SW480 (cell line): ENCODE results near the gene CSAG2.
"Not testable (repeated sequence)": the region's sequence is repeated elsewhere in the genome, so short reads cannot be mapped to it uniquely, and the experiment has no call there.

ENCODE experiments used
- DNase-seq: peaks from one replicate; pipeline ENCODE4 v3.0.0-alpha.2; 2016; ENCODE audit warnings: low spot score

Gene CSAG2, protein sequence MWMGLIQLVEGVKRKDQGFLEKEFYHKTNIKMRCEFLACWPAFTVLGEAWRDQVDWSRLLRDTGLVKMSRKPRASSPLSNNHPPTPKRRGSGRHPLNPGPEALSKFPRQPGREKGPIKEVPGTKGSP

DNA sequence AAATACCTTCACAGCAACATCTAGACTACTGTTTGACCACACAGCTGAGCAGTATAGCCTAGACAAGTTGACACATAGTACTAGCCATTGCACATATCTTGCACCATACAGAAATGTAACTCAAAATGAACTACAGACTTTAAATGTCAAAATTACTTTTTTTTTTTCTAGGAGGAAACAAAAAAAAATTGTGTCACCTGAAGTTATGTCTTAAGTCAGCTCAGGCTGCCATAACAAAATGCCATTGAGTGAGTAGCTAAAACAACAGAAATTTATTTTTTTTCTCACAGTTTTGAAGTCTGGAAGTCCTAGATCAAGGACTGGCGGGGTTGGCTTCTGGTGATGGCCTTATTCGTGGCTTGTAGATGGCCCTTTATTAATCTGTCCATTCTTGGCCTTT lies at the start of gene CSAG2:
CSAG2 (minus strand) TSS at position 101 of the 400 bp plus-strand sequence. CDS start 161 bp downstream, outside the sequence.
- not testable (repeated sequence) for DNase-seq

DNA sequence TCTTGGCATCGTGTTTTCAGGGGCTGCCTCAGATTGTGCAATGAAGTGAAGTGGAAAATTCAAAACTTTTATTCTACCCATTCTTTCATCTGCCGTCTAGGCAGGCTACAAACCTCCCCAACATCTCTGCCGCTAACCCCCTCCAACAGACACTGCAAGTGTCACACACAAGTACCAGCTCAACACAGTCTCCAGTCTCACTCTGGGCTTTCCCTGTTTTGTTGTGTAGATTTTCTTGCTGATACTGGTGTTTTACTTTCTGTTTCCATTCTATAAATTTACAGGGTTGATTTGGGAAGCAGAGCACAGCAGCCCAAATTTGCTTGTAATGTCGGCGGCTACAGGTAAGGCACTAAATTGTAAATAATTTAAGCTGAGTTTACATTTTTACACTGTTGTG lies 45.8 kb upstream of the CSAG2 start:
- not testable (repeated sequence) for DNase-seq

DNA sequence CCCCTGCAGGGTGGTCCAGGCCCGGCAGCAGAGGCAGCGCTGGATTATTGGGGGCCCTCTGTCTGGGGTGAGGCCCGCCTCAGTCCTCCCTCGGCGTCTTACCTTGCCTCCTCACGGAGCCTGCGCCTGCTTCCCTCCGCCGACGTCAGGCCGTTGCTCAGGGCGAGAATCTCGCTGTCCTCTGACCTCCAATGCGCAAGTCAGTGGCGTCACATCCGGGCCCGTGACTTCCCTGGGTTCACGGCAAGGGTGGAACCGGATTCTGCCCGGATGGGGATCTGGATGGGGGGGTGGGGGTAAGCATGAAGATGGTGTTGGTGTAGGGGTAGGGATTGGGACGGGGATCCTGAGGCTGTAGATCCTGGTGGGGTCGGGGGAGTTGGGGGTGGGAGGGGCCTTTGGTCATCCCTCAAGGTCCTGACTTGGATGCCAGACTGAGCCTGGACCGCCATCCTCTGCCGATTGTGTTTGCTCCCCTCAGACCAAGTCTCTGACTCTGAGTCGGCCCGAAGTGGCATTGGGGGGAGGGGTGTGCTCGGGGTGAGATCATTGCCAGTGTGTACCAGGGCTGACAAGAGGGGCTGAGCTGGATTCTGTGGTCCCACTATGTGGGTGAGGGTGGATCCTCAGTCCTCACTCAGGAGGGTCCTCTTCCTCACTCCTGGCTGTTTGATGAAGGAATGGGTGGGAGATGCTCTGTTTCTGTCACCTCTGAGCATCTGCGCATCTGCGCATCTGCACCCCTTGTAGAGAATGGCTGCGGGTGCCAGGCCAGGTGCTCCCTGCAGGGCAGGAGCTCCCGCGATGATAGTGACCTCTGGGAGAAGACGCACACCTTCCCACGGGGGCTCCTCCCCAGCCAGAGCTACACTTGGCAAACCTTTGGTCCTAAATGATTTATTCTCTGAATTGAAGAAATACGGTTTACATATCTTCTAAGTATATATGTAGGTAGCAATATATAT lies 44.9 kb upstream of the CSAG2 start, which contains the start of gene MAGEA2:
MAGEA2 (minus strand) TSS at position 157 of the 965 bp plus-strand sequence. CDS start 2,479 bp downstream, outside the sequence.
- DNase-seq, result not testable (repeated sequence)

DNA sequence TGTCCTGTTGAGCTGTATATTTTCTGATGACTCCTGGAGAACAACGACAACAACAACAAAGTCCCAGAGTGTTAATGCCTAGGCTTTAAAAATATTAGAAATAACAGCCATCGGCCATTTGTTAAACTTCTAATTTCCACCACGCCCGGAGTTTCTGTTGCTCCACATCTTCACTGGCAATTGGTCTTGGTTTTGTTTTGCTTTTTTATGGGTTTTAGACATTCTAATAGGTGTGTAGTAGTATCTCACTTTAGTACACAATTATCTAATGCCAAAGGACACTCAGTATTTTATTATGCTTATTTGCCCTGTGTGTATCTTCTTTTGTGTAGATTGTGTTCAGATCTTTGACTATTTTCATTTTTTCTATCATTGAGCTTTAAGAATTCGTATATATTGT lies 29.5 kb upstream of the CSAG2 start:
- DNase-seq, result no peak

DNA sequence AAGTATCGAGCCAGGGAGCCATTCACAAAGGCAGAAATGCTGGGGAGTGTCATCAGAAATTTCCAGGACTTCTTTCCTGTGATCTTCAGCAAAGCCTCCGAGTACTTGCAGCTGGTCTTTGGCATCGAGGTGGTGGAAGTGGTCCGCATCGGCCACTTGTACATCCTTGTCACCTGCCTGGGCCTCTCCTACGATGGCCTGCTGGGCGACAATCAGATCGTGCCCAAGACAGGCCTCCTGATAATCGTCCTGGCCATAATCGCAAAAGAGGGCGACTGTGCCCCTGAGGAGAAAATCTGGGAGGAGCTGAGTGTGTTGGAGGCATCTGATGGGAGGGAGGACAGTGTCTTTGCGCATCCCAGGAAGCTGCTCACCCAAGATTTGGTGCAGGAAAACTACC lies 27.5 kb upstream of the CSAG2 start:
- DNase-seq, result not testable (repeated sequence)

DNA sequence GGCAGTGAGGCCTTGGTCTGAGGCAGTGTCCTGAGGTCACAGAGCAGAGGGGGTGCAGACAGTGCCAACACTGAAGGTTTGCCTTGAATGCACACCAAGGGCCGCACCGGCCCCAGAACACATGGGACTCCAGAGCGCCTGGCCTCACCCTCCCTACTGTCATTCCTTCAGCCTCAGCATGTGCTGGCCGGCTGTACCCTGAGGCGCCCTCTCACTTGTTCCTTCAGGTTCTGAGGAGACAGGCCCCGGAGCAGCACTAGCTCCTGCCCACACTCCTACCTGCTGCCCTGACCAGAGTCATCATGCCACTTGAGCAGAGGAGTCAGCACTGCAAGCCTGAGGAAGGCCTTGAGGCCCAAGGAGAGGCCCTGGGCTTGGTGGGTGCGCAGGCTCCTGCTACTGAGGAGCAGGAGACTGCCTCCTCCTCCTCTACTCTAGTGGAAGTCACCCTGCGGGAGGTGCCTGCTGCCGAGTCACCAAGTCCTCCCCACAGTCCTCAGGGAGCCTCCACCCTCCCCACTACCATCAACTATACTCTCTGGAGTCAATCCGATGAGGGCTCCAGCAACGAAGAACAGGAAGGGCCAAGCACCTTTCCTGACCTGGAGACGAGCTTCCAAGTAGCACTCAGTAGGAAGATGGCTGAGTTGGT lies 26.9 kb upstream of the CSAG2 start:
- no peak for DNase-seq

DNA sequence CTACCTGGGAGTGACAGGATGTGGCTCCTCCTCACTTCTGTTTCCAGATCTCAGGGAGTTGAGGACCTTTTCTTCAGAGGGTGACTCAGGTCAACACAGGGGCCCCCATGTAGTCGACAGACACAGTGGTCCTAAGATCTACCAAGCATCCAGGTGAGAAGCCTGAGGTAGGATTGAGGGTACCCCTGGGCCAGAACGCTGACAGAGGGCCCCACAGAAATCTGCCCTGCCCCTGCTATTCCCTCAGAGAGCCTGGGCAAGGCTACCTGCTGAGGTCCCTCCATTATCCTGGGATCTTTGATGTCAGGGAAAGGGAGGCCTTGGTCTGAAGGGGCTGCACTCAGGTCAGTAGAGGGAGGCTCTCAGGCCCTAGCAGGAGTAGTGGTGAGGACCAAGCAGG lies 26.0 kb upstream of the CSAG2 start:
- DNase-seq, result no peak

DNA sequence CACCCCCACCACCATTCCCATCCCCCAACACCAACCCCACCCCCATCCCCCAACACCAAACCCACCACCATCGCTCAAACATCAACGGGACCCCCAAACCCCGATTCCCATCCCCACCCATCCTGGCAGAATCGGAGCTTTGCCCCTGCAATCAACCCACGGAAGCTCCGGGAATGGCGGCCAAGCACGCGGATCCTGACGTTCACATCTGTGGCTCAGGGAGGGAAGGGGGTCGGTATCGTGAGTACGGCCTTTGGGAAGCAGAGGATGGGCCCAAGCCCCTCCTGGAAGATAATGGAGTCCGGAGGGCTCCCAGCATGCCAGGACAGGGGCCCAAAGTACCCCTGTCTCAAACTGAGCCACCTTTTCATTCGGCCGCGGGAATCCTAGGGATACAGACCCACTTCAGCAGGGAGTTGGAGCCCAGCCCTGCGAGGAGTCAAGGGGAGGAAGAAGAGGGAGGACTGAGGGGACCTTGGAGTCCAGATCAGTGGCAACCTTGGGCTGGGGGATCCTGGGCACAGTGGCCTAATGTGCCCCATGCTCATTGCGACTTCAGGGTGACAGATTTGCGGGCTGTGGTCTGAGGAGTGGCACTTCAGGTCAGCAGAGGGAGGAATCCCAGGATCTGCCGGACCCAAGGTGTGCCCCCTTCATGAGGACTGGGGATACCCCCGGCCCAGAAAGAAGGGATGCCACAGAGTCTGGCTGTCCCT lies 25.2 kb upstream of the CSAG2 start:
- DNase-seq, result not testable (repeated sequence)

DNA sequence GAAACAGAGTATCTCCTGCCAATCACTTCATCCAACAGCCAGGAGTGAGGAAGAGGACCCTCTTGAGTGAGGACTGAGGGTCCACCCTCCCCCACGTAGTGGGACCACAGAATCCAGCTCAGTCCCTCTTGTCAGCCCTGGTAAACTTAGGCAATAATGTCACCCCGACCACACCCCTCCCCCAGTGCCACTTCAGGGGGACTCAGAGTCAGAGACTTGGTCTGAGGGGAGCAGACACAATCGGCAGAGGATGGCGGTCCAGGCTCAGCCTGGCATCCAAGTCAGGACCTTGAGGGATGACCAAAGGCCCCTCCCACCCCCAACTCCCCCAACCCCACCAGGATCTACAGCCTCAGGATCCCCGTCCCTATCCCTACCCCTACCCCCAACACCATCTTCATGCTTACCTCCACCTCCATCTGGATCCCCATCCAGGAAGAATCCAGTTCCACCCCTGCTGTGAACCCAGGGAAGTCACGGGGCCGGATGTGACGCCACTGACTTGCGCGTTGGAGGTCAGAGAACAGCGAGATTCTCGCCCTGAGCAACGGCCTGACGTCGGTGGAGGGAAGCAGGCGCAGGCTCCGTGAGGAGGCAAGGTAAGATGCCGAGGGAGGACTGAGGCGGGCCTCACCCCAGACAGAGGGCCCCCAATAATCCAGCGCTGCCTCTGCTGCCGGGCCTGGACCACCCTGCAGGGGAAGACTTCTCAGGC lies 24.3 kb upstream of the CSAG2 start, which contains the start of the genes CSAG1 and MAGEA12:
CSAG1 (minus strand) TSS at position 461 of the 715 bp plus-strand sequence. CDS start 1,261 bp downstream, outside the sequence.
MAGEA12 (plus strand) TSS at position 497 of the 715 bp plus-strand sequence. CDS start 2,405 bp downstream, outside the sequence.
- no peak for DNase-seq

DNA sequence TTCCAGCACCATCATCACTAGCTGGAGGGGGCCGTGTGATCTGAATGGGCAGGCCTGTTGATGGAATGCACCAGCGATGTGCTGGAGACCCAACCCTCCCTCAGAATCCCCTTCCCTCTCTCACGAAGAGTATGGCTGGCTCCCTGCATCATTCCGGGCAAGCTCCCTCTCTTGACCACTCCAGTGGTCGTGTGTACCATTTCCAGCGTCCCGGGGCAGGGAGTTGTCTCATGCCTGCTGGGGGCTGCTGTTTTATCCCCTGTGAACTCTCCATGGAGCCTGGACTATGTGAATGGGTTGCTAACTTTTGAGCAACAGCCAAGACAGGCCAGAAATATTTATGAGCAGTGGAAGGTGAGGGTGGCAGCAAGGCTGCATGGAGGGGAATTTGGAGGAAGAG lies 16.3 kb upstream of the CSAG2 start:
- no peak for DNase-seq

DNA sequence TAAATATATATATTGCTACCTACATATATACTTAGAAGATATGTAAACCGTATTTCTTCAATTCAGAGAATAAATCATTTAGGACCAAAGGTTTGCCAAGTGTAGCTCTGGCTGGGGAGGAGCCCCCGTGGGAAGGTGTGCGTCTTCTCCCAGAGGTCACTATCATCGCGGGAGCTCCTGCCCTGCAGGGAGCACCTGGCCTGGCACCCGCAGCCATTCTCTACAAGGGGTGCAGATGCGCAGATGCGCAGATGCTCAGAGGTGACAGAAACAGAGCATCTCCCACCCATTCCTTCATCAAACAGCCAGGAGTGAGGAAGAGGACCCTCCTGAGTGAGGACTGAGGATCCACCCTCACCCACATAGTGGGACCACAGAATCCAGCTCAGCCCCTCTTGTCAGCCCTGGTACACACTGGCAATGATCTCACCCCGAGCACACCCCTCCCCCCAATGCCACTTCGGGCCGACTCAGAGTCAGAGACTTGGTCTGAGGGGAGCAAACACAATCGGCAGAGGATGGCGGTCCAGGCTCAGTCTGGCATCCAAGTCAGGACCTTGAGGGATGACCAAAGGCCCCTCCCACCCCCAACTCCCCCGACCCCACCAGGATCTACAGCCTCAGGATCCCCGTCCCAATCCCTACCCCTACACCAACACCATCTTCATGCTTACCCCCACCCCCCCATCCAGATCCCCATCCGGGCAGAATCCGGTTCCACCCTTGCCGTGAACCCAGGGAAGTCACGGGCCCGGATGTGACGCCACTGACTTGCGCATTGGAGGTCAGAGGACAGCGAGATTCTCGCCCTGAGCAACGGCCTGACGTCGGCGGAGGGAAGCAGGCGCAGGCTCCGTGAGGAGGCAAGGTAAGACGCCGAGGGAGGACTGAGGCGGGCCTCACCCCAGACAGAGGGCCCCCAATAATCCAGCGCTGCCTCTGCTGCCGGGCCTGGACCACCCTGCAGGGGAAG lies 5.0 kb upstream of the CSAG2 start, which contains the start of gene MAGEA2B:
MAGEA2B (plus strand) TSS at position 814 of the 973 bp plus-strand sequence. CDS start 2,479 bp downstream, outside the sequence.
- not testable (repeated sequence) for DNase-seq

DNA sequence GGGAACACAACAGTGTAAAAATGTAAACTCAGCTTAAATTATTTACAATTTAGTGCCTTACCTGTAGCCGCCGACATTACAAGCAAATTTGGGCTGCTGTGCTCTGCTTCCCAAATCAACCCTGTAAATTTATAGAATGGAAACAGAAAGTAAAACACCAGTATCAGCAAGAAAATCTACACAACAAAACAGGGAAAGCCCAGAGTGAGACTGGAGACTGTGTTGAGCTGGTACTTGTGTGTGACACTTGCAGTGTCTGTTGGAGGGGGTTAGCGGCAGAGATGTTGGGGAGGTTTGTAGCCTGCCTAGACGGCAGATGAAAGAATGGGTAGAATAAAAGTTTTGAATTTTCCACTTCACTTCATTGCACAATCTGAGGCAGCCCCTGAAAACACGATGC lies 4.1 kb upstream of the CSAG2 start:
- not testable (repeated sequence) for DNase-seq

DNA sequence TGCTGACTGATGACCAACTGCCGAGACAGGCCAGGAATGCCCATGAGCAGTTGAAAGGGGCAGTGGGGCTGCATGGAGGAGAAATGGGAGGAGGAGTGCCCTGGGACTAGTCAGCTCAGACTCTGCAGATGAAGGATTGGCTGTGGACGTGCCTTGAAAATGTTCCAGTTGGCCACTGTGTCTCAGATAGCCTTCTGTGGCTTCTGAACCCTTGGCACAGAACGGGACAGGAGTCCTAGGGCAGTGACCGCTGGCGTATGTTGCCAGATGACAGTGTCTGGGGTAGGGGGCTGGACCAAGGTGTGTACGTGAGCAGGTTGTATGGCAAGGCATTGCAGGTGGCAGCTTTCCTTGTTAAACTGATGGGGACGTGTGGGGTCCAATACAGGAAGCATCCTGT lies 2.6 kb downstream of the CSAG2 start:
- not testable (repeated sequence) for DNase-seq

DNA sequence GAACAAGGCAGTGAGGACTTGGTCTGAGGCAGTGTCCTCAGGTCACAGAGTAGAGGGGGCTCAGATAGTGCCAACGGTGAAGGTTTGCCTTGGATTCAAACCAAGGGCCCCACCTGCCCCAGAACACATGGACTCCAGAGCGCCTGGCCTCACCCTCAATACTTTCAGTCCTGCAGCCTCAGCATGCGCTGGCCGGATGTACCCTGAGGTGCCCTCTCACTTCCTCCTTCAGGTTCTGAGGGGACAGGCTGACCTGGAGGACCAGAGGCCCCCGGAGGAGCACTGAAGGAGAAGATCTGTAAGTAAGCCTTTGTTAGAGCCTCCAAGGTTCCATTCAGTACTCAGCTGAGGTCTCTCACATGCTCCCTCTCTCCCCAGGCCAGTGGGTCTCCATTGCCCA lies 8.7 kb downstream of the CSAG2 start:
- DNase-seq, result not testable (repeated sequence)

DNA sequence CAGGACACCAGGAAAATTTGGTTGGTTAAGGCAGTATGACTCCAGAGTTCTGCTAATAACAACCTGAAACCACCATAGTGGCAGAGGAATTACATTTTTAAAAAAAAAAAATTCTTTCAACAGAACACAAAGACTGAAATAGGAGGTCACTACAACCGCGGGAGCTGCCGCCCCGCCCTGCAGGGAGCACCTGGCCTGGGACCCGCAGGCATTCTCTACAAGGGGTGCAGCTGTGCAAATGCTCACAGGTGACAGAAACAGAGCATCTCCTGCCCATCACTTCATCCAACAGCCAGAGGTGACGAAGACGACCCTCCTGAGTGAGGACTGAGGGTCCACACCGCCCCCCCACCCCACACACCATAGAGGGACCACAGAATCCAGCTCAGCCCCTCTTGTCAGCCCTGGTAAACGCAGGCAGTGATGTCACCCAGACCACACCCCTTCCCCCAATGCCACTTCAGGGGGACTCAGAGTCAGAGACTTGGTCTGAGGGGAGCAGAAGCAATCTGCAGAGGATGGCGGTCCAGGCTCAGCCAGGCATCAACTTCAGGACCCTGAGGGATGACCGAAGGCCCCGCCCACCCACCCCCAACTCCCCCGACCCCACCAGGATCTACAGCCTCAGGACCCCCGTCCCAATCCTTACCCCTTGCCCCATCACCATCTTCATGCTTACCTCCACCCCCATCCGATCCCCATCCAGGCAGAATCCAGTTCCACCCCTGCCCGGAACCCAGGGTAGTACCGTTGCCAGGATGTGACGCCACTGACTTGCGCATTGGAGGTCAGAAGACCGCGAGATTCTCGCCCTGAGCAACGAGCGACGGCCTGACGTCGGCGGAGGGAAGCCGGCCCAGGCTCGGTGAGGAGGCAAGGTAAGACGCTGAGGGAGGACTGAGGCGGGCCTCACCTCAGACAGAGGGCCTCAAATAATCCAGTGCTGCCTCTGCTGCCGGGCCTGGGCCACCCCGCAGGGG lies 10.8 kb downstream of the CSAG2 start, which contains the start of gene MAGEA3:
MAGEA3 (plus strand) TSS at position 843 of the 980 bp plus-strand sequence. CDS start 2,039 bp downstream, outside the sequence.
- not testable (repeated sequence) for DNase-seq

DNA sequence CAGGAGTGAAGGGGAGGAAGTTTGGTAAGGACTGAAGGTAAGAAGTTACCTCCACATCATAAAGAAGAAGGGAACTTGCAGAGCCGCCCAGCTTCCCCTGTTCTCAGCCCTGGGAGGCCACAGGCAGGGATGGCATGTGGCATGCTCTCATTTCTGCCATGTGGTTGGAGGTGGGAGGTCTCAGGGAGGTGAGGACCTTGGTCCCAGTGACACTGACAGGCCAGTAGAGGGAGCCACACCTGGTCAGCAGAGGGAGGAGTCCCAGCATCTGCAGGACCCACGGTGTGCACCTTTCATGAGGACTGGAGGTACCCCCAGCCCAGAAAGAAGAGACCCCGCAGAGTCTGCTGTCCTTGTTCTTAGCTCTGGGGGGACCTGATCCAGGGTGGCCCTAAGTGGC lies 28.1 kb downstream of the CSAG2 start:
- not testable (repeated sequence) for DNase-seq

DNA sequence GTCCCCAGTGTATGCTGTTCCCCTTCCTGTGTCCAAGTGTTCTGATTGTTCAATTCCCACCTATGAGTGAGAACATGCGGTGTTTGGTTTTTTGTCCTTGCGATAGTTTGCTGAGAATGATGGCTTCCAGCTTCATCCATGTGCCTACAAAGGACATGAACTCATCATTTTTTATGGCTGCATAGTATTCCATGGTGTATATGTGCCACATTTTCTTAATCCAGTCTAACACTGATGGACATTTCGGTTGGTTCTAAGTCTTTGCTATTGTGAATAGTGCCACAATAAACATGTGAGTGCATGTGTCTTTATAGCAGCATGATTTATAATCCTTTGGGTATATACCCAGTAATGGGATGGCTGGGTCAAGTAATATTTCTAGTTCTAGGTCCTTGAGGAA lies 34.4 kb downstream of the CSAG2 start:
- not testable (repeated sequence) for DNase-seq

DNA sequence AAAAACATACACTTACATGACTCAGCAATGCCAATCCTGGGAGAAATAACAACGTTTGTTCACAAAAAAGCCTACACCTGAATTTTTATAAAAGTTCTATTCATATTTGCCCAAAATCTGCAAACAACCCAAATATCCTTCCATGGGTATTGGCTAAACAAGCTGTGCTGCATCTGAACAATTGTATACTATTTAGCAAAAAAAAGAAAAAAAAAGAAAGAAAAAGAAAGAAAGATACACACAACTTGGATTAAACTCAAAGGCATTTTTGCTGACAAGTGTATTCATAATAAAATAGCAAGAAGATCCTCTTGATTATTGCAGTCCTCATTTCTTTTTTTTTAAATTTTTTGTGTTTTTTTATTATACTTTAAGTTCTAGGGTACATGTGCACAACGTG lies 34.9 kb downstream of the CSAG2 start:
- no peak for DNase-seq
